Common myeloid progenitor, CD34-positive (primary cell): Measurements from ENCODE around the gene ETV7.
A peak's percentile ranks its signal among the peaks of the same experiment; 100 is the strongest.
"Not testable (repeated sequence)": the region's sequence is repeated elsewhere in the genome, so short reads cannot be mapped to it uniquely, and the experiment has no call there.

Experiments
- CTCF ChIA-PET: fragments of 350-600 bp; sonication (Branson Sonifier 250); formaldehyde crosslinking; loops from one replicate; lab custom pipeline; 2021; ENCODE audit warnings: antibody characterized with exemption; lab: Charles Lee
- POLR2A ChIA-PET: fragments of 350-600 bp; sonication (Branson Sonifier 250); formaldehyde crosslinking; loops from one replicate; lab custom pipeline; 2021; ENCODE audit warnings: antibody characterized with exemption; lab: Charles Lee
- DNase-seq, 3 donors: peaks; one replicate each; pipeline versions ENCODE4 v3.0.0 to v3.0.0-alpha.2; 2013
- H3K27ac ChIP-seq, 2 experiments: 1 replicate in 1 of 2; 2 replicates in 1 of 2; pipeline ENCODE4 v1.7.0; 2013; ENCODE audit warnings: inconsistent platforms in 2 of 2, low read length in 2 of 2, mild to moderate bottlenecking in 2 of 2, low read depth in 1 of 2, moderate library complexity in 1 of 2; ENCODE audit not compliant: severe bottlenecking in 2 of 2, insufficient read depth in 1 of 2, poor library complexity in 1 of 2
- H3K27me3 ChIP-seq, 5 experiments: replicated peaks in 2 of 5; 1 replicate in 3 of 5; 2 replicates in 2 of 5; pipeline versions ENCODE4 v1.6.1 to v1.7.0; 2013; ENCODE audit warnings: low read length in 4 of 5, mild to moderate bottlenecking in 2 of 5, moderate library complexity in 2 of 5, inconsistent platforms in 1 of 5; ENCODE audit not compliant: insufficient read depth in 5 of 5, control insufficient read depth in 4 of 5
- H3K36me3 ChIP-seq, 4 experiments: 1 replicate in 2 of 4; 2 replicates in 2 of 4; pipeline versions ENCODE4 v1.6.1 to v1.7.0; 2013; ENCODE audit warnings: low read length in 3 of 4, control low read depth in 1 of 4, mild to moderate bottlenecking in 1 of 4; ENCODE audit not compliant: control insufficient read depth in 4 of 4, insufficient read depth in 4 of 4
- H3K4me1 ChIP-seq, 4 experiments: 1 replicate in 3 of 4; 2 replicates in 1 of 4; pipeline versions ENCODE4 v1.6.1 to v1.7.1; 2013; ENCODE audit warnings: low read length in 3 of 4, mild to moderate bottlenecking in 3 of 4, control low read depth in 1 of 4, inconsistent platforms in 1 of 4, moderate library complexity in 1 of 4; ENCODE audit not compliant: control insufficient read depth in 4 of 4, insufficient read depth in 4 of 4; ENCODE audit errors: control extremely low read depth in 1 of 4
- H3K4me3 ChIP-seq, 7 experiments: 1 replicate in 4 of 7; 2 replicates in 3 of 7; pipeline versions ENCODE4 v1.5.1 to v1.7.0; 2013; ENCODE audit warnings: mild to moderate bottlenecking in 7 of 7, low read length in 6 of 7, moderate library complexity in 6 of 7, inconsistent platforms in 2 of 7, low read depth in 2 of 7, control low read depth in 1 of 7; ENCODE audit not compliant: insufficient read depth in 4 of 7, control insufficient read depth in 1 of 7; ENCODE audit errors: extremely low read depth in 1 of 7
- H3K9me3 ChIP-seq, 5 experiments: 1 replicate in 4 of 5; 2 replicates in 1 of 5; pipeline versions ENCODE4 v1.6.1 to v1.7.1; 2013; ENCODE audit warnings: low read length in 4 of 5, mild to moderate bottlenecking in 2 of 5, inconsistent platforms in 1 of 5, low read depth in 1 of 5, moderate library complexity in 1 of 5; ENCODE audit not compliant: control insufficient read depth in 4 of 5, insufficient read depth in 2 of 5; ENCODE audit errors: control extremely low read depth in 1 of 5
- WGBS: methylation state at CpG from one replicate; pipeline ENCODE4 v1.1.5; 2013; ENCODE audit not compliant: insufficient coverage; 5-methylcytosine and 5-hydroxymethylcytosine counted together

The ETV7 gene

DNA sequence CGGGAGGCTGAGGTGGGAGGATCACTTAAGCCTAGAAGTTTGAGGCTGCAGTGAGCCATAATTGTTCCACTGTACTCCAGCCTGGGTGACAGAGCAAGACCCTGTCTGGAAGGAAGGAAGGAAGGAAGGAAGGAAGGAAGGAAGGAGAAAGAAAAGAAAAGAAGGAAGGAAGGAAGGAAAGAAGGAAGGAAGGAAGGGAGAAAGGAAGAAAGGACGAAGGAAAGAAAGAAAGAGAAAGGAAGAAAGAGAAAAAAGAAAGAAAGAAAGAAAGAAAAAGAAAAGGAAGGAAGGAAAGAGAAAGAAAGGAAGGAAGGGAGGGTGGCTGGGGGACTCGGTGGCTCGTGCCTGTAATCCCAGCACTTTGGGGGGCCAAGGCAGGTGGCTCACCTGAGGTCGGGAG lies 22.2 kb upstream of the ETV7 start:
- H3K4me3 ChIP-seq, H3K4me1 ChIP-seq, H3K9me3 ChIP-seq, H3K36me3 ChIP-seq, H3K27ac ChIP-seq, H3K27me3 ChIP-seq, CTCF ChIA-PET, POLR2A ChIA-PET: not testable (repeated sequence)
- 56% methylated on average over 5 of the region's 5 CpGs for WGBS
- peak in 1 of 3 donors; percentile 14 for DNase-seq

DNA sequence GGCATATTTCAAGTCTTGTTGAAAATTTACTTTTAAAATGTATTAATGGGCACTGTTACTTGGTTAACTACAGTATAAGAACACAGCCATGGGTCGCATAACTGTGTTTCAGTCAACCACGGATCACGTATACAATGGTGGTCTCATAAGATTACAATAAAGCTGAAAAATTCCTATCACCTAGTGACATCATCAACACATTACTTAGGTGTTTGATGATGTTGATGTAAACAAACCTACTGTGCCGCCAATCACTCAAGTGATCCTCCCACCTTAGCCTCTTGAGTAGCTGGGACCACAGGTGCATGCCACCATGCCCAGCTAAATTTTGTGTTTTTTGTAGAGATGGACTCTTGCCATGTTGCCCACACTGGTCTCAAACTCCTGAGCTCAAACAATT lies 16.7 kb upstream of the ETV7 start:
- Histone ChIP-seq H3K4me1 (no peaks in the 10 kb centered on the region), H3K36me3 (no peaks in the 10 kb centered on the region), H3K4me3 (no peak overlapping the region), H3K9me3 (peaks cover 0 to 5% (median 0%) of the 10 kb centered on the region in 5 experiments), H3K27me3 (no peaks in the 10 kb centered on the region), H3K27ac (no peak overlapping the region)
- CTCF ChIA-PET: no interaction called here
- POLR2A ChIA-PET: no interaction called here
- DNase-seq: no peak
- WGBS: 100% methylated on average over 1 of the region's 4 CpGs

DNA sequence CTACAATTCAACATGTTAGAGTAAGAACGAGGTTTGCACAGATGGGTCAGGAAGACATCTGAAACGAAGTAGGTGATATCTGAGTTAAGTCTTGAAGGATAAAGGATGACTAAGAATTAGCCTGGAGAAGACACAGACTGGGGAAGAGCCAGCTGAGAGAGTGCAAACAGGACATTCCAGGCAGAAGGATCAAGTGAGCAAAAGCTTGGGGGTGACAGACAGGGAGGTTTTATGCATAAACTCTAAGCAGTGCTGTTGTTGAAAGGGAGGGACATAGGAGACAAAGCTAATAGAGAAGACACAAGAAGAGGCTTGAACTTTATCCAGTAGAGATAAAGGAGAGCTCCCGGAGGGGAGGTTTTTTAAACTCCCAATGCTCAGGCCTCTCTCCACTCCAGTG lies 15.0 kb upstream of the ETV7 start:
- no peaks in the 10 kb centered on the region for H3K27me3 ChIP-seq
- POLR2A ChIA-PET: no interaction called here
- H3K36me3 ChIP-seq: no peaks in the 10 kb centered on the region
- peaks cover 0 to 7% (median 0%) of the 10 kb centered on the region in 5 experiments for H3K9me3 ChIP-seq
- no peaks in the 10 kb centered on the region for H3K4me1 ChIP-seq
- no peak overlapping the region for H3K27ac ChIP-seq
- 97% methylated on average over 3 of the region's 3 CpGs for WGBS
- no peak for DNase-seq
- H3K4me3 ChIP-seq: no peak overlapping the region
- CTCF ChIA-PET: interaction anchor here (0.9 to 1.1 kb wide), 2 partner anchors 12 to 16 kb away, joined by 3 read pairs; no protein-coding TSS in a partner anchor

DNA sequence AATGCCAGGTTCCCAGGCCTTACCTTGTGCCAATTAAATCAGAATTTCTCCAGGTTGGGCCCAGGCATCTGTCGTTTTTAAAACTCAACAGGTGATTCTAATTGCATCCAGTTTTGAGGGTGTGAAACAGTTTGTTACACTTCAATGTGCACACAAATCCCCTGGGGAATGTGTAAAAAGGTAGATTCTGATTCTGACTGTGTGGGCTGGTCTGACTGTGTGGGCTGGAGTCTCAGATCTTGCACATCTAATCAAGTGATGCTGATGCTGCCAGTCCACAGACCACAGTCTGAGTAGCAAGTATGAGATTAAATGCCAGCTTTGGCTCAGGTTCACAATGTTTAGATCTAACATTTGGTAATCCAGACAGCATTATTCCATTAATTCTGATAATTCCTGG lies 12.5 kb upstream of the ETV7 start:
- 89% methylated on average over 1 of the region's 1 CpG for WGBS
- no peaks in the 10 kb centered on the region for H3K27me3 ChIP-seq
- ChIA-PET CTCF (no interaction called here), POLR2A (no interaction called here)
- H3K4me3 ChIP-seq: no peak overlapping the region
- H3K36me3 ChIP-seq: no peaks in the 10 kb centered on the region
- H3K4me1 ChIP-seq: no peaks in the 10 kb centered on the region
- DNase-seq: no peak
- H3K27ac ChIP-seq: no peak overlapping the region
- peaks cover 0 to 7% (median 0%) of the 10 kb centered on the region in 5 experiments for H3K9me3 ChIP-seq

DNA sequence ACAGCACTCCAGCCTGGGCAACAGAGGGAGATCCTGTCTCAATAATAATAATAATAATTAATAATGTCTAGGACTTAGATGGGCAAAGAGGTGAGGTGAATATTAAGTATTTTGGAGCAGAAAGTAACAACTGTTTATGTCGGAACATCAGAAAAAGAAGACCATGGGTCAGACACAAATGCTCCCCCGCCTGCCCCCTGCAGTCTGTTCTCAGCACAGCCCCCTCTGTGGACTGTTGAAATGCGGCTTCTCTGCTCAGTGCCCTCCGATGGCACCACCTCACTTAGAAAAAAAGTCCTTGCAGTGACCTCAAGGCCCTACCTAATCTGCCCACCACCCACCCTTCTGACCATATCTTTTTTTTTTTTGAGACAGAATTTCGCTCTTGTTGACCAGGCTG lies 5.2 kb upstream of the ETV7 start:
- no peak for DNase-seq
- peaks cover 0 to 7% (median 6%) of the 10 kb centered on the region in 4 experiments for H3K4me1 ChIP-seq
- H3K4me3 ChIP-seq: no peak overlapping the region
- ChIA-PET CTCF (no interaction called here), POLR2A (no interaction called here)
- peaks cover 2 to 27% (median 20%) of the 10 kb centered on the region in 5 experiments for H3K27me3 ChIP-seq
- no peaks in the 10 kb centered on the region for H3K36me3 ChIP-seq
- 89% methylated on average over 5 of the region's 5 CpGs for WGBS
- H3K27ac ChIP-seq: no peak overlapping the region
- no peaks in the 10 kb centered on the region for H3K9me3 ChIP-seq

DNA sequence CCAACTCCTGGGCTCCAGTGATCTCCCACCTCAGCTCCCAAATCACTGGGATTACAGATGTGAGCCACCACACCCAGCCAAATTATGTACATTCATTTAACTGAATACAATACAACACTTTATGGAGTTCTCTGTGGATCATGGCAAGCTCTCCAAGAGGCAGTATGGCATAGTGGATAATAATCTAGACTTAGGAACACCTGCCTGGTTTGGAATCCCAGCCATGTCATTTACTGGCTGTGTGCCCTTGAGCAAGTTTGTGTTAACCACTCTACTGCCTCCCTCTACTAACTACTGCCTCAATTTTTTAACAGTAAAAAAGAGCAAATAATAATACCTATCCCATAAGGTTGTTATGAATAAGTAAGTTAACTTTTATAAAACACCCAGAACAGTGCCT lies 1.9 kb upstream of the ETV7 start:
- ChIA-PET CTCF (interaction anchor here (0.6 kb wide), 1 partner anchor 19 kb away, joined by 3 read pairs; no protein-coding TSS in a partner anchor), POLR2A (no interaction called here)
- Histone ChIP-seq H3K4me3 (no peak overlapping the region), H3K36me3 (no peaks in the 10 kb centered on the region), H3K9me3 (no peaks in the 10 kb centered on the region), H3K27ac (no peak overlapping the region), H3K4me1 (peaks cover 6 to 20% (median 18%) of the 10 kb centered on the region in 4 experiments), H3K27me3 (peaks cover 3 to 47% (median 35%) of the 10 kb centered on the region in 5 experiments)
- no peak for DNase-seq

DNA sequence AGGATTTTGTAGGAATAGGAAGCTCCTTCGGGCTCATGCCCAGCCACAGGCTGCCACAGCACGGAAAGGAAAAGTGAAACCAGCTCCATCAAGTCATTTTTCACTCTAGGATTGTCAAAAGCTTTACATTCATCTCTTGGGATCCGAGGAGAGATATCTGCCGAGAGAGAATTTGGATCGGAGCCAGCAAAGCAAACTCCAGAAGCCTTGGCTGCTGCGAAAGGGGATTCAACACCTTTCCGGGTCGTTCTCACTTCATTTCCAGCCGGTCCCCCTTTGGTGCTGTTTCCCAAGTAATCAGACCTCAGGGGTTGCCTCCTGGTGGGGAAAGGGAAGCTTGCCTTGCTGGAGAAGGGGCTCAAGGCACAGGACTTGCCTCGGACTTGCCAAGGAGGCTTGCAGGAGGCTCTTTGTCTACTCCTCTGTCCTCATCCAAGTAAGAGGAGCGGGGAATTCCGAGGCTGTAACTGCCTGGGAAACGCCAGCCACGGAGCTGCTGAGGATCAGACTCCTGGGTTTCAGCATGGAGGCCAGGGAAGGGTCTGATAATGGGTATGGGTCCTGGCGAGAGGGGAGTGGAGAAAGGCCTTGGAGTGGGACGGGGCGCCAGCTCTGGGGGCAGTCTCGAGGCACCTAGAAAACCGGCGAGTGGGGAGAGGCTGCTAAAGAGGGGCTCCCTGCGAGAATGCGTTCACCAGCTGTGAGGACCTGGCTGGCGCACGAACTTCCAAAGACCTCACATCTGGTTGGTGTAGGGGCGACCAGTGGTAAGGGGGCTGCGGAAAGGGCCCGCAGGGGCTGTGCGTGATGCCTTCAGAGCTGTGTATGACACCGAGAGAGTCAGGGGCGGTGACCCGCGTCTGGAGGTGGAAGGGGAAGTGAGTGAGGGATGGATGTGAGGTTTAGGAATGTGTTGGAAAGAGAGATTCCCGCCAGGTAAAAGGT lies 702 bp downstream of the ETV7 start:
- DNase-seq: peak; percentile 34 to 70 (median 65)
- Histone ChIP-seq H3K27me3 (peaks cover 3 to 47% (median 35%) of the 10 kb centered on the region in 5 experiments), H3K36me3 (no peaks in the 10 kb centered on the region), H3K9me3 (no peaks in the 10 kb centered on the region), H3K27ac (no peak overlapping the region), H3K4me1 (peaks cover 6 to 20% (median 18%) of the 10 kb centered on the region in 4 experiments), H3K4me3 (peak overlapping the region; percentile 52 to 90 (median 73))
- WGBS: 0% methylated on average over 28 of the region's 33 CpGs
- ChIA-PET POLR2A (no interaction called here), CTCF (interaction anchor here (1.0 to 1.8 kb wide), 2 partner anchors 8 to 22 kb away, joined by 4 read pairs; no protein-coding TSS in a partner anchor)
